Brain microvascular endothelial cell (primary cell): Measurements from ENCODE around the gene GARS1.

Experiments used
- DNase-seq: peaks from one replicate; pipeline ENCODE4 v3.0.0-alpha.2; 2020
- H3K27ac ChIP-seq: fragments of 250-450 bp; sonication (Bioruptor Pico); 2 replicates; pipeline ENCODE4 v1.5.1; 2020; ENCODE audit warnings: mild to moderate bottlenecking, moderate library complexity
- H3K27me3 ChIP-seq: fragments of 250-450 bp; sonication (Bioruptor Pico); replicated peaks from 2 replicates; pipeline ENCODE4 v1.5.1; 2020; ENCODE audit warnings: mild to moderate bottlenecking
- H3K36me3 ChIP-seq: fragments of 250-450 bp; sonication (Bioruptor Pico); replicated peaks from 2 replicates; pipeline ENCODE4 v1.5.1; 2020; ENCODE audit warnings: mild to moderate bottlenecking
- H3K4me3 ChIP-seq: 2 replicates; pipeline ENCODE4 v1.5.1; 2011; ENCODE audit warnings: low read depth, mild to moderate bottlenecking, control low read depth, low read length, moderate library complexity
- CTCF ChIP-seq: IDR thresholded peaks from 2 replicates; pipeline ENCODE4 v1.5.1; 2011; ENCODE audit warnings: low read depth, mild to moderate bottlenecking, moderate library complexity, low read length, control low read depth, inconsistent platforms; ENCODE audit errors: missing control alignments
- in situ Hi-C: cut with HindIII; loops from 2 replicates; pipeline ENCODE4 v1.10.0; 2017; ENCODE audit warnings: low sequenced_read_pairs, low pct_ligation_motif_present

Gene GARS1

GRCh38 chr7:30605832-30606231, 11.2 kb downstream of the GARS1 start:
- TF ChIP-seq CTCF = no peak
- peaks cover 84% of the 10 kb centered on the region for H3K36me3 ChIP-seq
- no peak overlapping the region for H3K4me3 ChIP-seq
- H3K27me3 ChIP-seq = no peaks in the 10 kb centered on the region
- in situ Hi-C loops = no loop called here
- no peak for DNase-seq
- H3K27ac ChIP-seq = no peak overlapping the region

- no peaks in the 10 kb centered on the region for H3K27me3 ChIP-seq
- H3K36me3 ChIP-seq = peaks cover 86% of the 10 kb centered on the region
- H3K27ac ChIP-seq = peak overlapping the region; percentile 75
- in situ Hi-C loops = no loop called here
- TF ChIP-seq CTCF = no peak
- DNase-seq = peak; percentile 57
- no peak overlapping the region for H3K4me3 ChIP-seq
These were observed 18.1 kb downstream of the GARS1 start for GRCh38 chr7:30612658-30613265.

GRCh38 chr7:30613366-30614325, 19.0 kb downstream of the GARS1 start:
- in situ Hi-C loops = no loop called here
- Histone ChIP-seq H3K27me3 (no peaks in the 10 kb centered on the region), H3K36me3 (peaks cover 90% of the 10 kb centered on the region), H3K4me3 (no peak overlapping the region), H3K27ac (peak overlapping the region; percentile 75)
- DNase-seq = no peak
- TF ChIP-seq CTCF = no peak

- no peak overlapping the region for H3K27ac ChIP-seq
- peaks cover 89% of the 10 kb centered on the region for H3K36me3 ChIP-seq
- DNase-seq = no peak
- in situ Hi-C loops = no loop called here
- no peak overlapping the region for H3K4me3 ChIP-seq
- TF ChIP-seq CTCF = no peak
- no peaks in the 10 kb centered on the region for H3K27me3 ChIP-seq
These were observed 21.6 kb downstream of the GARS1 start for GRCh38 chr7:30616318-30616717.

- no peak overlapping the region for H3K27ac ChIP-seq
- DNase-seq = no peak
- H3K4me3 ChIP-seq = no peak overlapping the region
- H3K36me3 ChIP-seq = peaks cover 90% of the 10 kb centered on the region
- no peaks in the 10 kb centered on the region for H3K27me3 ChIP-seq
- TF ChIP-seq CTCF = no peak
- in situ Hi-C loops = no loop called here
These were observed 22.7 kb downstream of the GARS1 start for GRCh38 chr7:30617359-30617758.
